Activated B cell treated with CpG ODN at 0.5 μM for 24 hours (primary cell): Measurements from ENCODE around the gene CROCC. TPM values are rescaled to one million over a fixed set of nuclear protein-coding genes. Genes with fewer than 3 reads are reported as not detected.

ENCODE experiments used
- ATAC-seq: fragments of 200-7000 bp; cut with Tn5 transposase; one replicate; pipeline ENCODE4 v1.10.0; 2021; ENCODE audit warnings: low read depth, mild to moderate bottlenecking, moderate library complexity
- CTCF ChIA-PET: fragments of 350-600 bp; sonication (Branson Sonifier 250); formaldehyde crosslinking; loops from one replicate; lab custom pipeline; 2021; ENCODE audit warnings: antibody characterized with exemption; lab: Charles Lee
- POLR2A ChIA-PET: fragments of 350-600 bp; sonication (Branson Sonifier 250); formaldehyde crosslinking; loops from one replicate; lab custom pipeline; 2021; ENCODE audit warnings: antibody characterized with exemption; lab: Charles Lee
- DNase-seq: peaks from one replicate; pipeline ENCODE4 v3.0.0; 2022
- H3K27ac Mint-ChIP-seq: one replicate; pipeline ENCODE4 v1.8.0; 2020; ENCODE audit warnings: mixed read lengths
- H3K27me3 Mint-ChIP-seq: one replicate; pipeline ENCODE4 v1.8.0; 2021; ENCODE audit warnings: mixed read lengths
- H3K36me3 Mint-ChIP-seq: one replicate; pipeline ENCODE4 v1.8.0; 2021; ENCODE audit warnings: low read depth, mixed read lengths
- H3K4me1 Mint-ChIP-seq: one replicate; pipeline ENCODE4 v1.8.0; 2021; ENCODE audit warnings: mixed read lengths
- H3K4me3 Mint-ChIP-seq: one replicate; pipeline ENCODE4 v1.8.0; 2020; ENCODE audit warnings: mild to moderate bottlenecking, mixed read lengths
- H3K9me3 Mint-ChIP-seq: one replicate; pipeline ENCODE4 v1.8.0; 2020; ENCODE audit warnings: mixed read lengths
- intact Hi-C: fragments of 100-400 bp; cut with micrococcal nuclease; formaldehyde crosslinking; loops from one replicate; pipeline ENCODE4 v1.15.1; 2024
- total RNA-seq: library from RNA; stranded (reverse); gene quantifications from 2 replicates; pipeline ENCODE4 v1.2.3, GENCODE V29; 2022
- TF ChIP-seq, protein P1 (sequence below): fragments of 200-600 bp; IDR thresholded peaks from one replicate; pipeline ENCODE4 v1.8.0; 2022; ENCODE audit warnings: antibody characterized with exemption, mild to moderate bottlenecking

Gene CROCC
- total RNA-seq, 1 donor from 2014 or later, result 30.4 TPM

DNA sequence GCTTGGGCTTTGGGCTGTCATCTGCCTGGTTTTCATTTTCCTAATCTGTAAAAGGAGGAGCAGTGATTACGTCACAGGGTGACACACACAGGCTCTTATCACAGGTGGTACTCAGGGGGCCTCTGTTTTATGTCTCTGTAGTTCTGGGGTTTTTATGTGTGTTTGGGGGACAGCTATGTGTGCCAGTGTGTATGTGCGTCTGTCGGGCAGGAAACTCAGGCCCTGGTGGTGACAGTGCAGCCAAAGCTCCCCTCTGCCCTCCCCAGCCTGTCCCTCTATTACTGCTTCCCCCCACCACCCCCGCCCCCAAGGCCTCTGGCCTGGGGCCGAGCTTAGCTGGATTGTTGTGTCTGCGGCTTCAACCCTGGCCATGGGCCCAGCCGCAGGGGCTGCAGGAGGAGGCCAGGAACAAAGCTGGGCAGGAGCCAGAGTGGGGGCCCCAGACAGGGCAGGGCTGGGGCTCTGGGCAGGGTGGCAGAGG, 45.4 kb downstream of the CROCC start:
- Mint-ChIP-seq H3K36me3 (peaks cover 14% of the 10 kb centered on the region), H3K4me3 (no peak overlapping the region), H3K9me3 (no peaks in the 10 kb centered on the region), H3K4me1 (no peaks in the 10 kb centered on the region), H3K27me3 (no peaks in the 10 kb centered on the region), H3K27ac (no peak overlapping the region)
- ATAC-seq (no peak), DNase-seq (no peak)
- ChIA-PET POLR2A (no interaction called here), CTCF (no interaction called here)
- intact Hi-C loops, result no loop called here
- TF ChIP-seq, protein P1, sequence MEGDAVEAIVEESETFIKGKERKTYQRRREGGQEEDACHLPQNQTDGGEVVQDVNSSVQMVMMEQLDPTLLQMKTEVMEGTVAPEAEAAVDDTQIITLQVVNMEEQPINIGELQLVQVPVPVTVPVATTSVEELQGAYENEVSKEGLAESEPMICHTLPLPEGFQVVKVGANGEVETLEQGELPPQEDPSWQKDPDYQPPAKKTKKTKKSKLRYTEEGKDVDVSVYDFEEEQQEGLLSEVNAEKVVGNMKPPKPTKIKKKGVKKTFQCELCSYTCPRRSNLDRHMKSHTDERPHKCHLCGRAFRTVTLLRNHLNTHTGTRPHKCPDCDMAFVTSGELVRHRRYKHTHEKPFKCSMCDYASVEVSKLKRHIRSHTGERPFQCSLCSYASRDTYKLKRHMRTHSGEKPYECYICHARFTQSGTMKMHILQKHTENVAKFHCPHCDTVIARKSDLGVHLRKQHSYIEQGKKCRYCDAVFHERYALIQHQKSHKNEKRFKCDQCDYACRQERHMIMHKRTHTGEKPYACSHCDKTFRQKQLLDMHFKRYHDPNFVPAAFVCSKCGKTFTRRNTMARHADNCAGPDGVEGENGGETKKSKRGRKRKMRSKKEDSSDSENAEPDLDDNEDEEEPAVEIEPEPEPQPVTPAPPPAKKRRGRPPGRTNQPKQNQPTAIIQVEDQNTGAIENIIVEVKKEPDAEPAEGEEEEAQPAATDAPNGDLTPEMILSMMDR, result no peak

DNA sequence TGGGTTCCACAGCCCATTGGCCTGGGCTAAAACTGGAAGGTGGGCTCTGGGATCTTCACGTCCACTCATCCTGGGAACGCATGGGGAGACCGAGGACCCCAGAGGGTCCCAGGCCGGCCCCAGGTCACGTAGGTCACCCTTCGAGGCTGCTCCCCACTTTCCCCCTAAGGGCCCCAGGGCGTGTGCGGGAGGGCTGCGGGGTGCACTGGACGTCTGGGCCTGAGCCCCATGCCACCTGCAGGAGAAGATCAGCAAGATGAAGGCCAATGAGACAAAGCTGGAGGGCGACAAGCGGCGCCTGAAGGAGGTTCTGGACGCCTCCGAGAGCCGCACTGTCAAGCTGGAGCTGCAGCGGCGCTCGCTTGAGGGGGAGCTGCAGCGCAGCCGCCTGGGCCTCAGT, 46.2 kb downstream of the CROCC start:
- ChIA-PET CTCF (no interaction called here), POLR2A (no interaction called here)
- Mint-ChIP-seq H3K9me3 (no peaks in the 10 kb centered on the region), H3K4me1 (no peaks in the 10 kb centered on the region), H3K4me3 (no peak overlapping the region), H3K36me3 (peaks cover 14% of the 10 kb centered on the region), H3K27ac (no peak overlapping the region), H3K27me3 (no peaks in the 10 kb centered on the region)
- TF ChIP-seq, protein P1, result no peak
- DNase-seq, result no peak
- intact Hi-C loops, result no loop called here
- no peak for ATAC-seq

DNA sequence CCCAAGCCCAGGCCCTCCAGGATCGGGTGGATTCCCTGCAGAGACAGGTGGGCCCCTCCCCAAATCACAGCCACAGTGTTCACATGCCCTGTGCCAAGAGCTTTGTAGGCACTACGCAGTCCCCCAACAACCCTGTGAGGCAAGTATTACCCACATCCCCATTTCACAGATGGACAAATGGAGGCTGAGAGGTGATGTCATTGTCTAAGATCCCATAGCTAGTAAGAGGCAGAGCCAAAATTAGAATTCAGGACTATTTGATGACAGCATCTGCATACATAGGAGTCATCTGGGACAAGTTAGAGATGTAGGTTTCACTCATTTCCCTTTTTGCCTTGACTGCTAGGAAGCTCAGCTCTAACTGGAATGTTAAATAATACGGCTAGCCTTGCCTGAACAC, 46.6 kb downstream of the CROCC start:
- no peaks in the 10 kb centered on the region for H3K27me3 Mint-ChIP-seq

DNA sequence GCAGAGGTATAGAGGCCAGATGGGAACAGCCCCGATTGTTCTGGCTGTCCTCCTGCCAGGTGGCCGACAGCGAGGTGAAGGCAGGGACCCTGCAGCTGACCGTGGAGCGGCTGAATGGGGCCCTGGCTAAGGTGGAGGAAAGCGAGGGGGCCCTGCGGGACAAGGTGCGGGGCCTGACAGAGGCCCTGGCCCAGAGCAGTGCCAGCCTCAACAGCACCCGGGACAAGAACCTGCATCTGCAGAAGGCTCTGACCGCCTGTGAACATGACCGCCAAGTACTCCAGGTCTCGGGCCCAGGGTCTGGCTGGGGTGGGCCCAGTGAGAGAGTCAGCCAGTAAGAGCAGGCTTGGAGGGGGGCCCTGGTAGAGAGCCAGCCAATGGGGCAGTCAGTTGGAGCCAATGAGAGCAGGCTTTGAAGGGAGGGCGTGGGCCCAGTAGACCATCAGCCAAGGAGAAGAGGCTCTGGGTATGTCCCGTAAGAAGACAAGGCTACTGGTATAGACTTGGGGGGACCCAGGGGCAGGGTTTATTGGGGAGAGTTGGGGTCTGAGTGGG, 47.4 kb downstream of the CROCC start:
- TF ChIP-seq, protein P1, result no peak
- intact Hi-C loops, result no loop called here
- Mint-ChIP-seq H3K4me3 (no peak overlapping the region), H3K9me3 (no peaks in the 10 kb centered on the region), H3K27me3 (no peaks in the 10 kb centered on the region), H3K36me3 (peaks cover 14% of the 10 kb centered on the region), H3K27ac (no peak overlapping the region), H3K4me1 (no peaks in the 10 kb centered on the region)
- DNase-seq (no peak), ATAC-seq (no peak)
- CTCF ChIA-PET, result interaction anchor here (1.3 kb wide), 1 partner anchor 9 kb away, joined by 4 read pairs; no protein-coding TSS in a partner anchor
- POLR2A ChIA-PET, result no interaction called here

More for the DNA sequence above, 46.6 kb downstream of the CROCC start:
- Mint-ChIP-seq H3K36me3 (peaks cover 14% of the 10 kb centered on the region), H3K4me3 (no peak overlapping the region), H3K27ac (no peak overlapping the region), H3K4me1 (no peaks in the 10 kb centered on the region), H3K9me3 (no peaks in the 10 kb centered on the region)
- POLR2A ChIA-PET, result no interaction called here
- DNase-seq, result no peak
- intact Hi-C loops, result no loop called here
- TF ChIP-seq, protein P1, result no peak
- no peak for ATAC-seq
- CTCF ChIA-PET, result no interaction called here

DNA sequence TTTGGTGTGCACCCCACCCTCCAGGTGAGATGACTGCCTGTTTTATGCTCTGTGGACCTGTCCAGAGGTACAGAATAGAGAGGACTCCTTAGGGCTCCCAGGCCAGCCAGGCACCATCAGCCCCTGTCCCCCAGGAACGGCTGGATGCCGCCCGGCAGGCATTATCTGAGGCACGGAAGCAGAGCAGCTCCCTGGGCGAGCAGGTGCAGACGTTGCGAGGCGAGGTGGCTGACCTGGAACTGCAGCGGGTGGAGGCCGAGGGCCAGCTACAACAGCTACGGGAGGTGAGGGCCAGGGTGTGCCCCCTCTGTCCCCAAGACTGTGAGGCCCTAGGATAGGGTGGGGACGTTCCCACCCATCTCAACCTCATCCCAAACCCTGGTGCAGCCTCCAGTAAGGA, 47.9 kb downstream of the CROCC start:
- Mint-ChIP-seq H3K27me3 (no peaks in the 10 kb centered on the region), H3K36me3 (peaks cover 14% of the 10 kb centered on the region), H3K4me1 (no peaks in the 10 kb centered on the region), H3K27ac (no peak overlapping the region), H3K4me3 (no peak overlapping the region), H3K9me3 (no peaks in the 10 kb centered on the region)
- ATAC-seq, result no peak
- ChIA-PET POLR2A (no interaction called here), CTCF (interaction anchor here (1.3 kb wide), 1 partner anchor 9 kb away, joined by 4 read pairs; no protein-coding TSS in a partner anchor)
- intact Hi-C loops, result no loop called here
- TF ChIP-seq, protein P1, result no peak
- DNase-seq, result no peak
